Fibroblast of skin of right biceps (primary cell): Measurements from ENCODE around the gene ERFL.

Experiments used
- DNase-seq: peaks from one replicate; pipeline ENCODE4 v3.0.0-alpha.2; 2013

ERFL gene

GRCh38 chr19:41895745-41896580, 32.3 kb downstream of the ERFL start:
- no peak for DNase-seq

GRCh38 chr19:41894350-41894749, 33.9 kb downstream of the ERFL start:
- no peak for DNase-seq

GRCh38 chr19:41893899-41894298, 34.4 kb downstream of the ERFL start:
- DNase-seq = peak; percentile 36

DNA sequence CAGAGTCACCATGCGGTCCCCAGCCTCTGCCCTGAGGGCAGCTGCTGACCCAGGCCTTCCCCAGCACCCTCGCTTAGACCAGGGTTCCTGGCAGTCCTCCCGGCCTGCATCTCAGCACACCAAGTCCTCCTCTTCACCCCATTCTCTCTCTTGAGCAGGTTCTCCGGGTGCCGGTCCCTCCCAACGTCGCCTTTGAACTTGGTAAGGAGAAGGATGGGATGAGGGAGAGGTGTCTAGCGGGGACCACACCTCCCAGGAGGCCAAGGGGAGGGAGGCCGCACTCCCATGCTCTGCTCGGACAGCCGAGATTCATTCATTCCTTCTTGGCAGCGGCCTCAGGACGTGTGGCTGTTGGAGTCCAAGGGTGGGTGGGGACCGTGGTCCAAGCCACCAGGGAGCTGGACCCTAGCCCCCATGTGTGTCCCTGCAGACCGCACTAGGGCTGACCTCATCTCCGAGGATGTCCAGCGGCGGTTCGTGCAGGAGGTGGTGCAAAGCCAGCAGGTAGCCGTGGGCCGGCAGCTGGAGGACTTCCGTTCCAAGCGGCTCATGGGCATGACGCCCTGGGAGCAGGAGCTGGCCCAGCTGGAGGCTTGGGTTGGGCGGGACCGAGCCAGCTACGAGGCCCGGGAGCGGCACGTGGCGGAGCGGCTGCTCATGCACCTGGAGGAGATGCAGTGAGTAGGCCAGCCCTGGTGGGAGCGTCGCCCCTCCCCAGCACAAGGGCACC, 35.9 kb downstream of the ERFL start:
- DNase-seq = no peak

DNA sequence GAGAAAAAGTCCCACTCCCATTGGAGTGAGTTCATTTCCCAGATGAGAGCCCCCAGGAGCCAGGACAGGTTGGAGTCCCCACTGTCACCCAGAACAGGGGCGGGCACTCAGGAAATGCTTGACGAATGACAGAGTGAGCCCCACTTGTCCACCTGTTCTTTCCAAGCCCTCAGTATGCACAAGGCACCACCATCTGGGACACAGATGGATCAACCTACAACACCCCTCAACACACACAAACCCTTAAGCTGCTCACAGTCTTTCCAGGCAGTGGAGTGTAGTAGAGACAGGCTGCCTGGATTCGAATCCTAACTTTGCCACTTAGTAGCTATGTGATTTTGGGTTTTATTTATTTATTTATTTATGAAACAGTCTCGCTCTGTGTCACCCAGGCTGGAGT, 37.3 kb downstream of the ERFL start:
- no peak for DNase-seq

- DNase-seq = no peak
These were observed 38.4 kb downstream of the ERFL start for GRCh38 chr19:41889896-41890295.

- DNase-seq = no peak
These were observed 39.3 kb downstream of the ERFL start for GRCh38 chr19:41888926-41889325.

DNA sequence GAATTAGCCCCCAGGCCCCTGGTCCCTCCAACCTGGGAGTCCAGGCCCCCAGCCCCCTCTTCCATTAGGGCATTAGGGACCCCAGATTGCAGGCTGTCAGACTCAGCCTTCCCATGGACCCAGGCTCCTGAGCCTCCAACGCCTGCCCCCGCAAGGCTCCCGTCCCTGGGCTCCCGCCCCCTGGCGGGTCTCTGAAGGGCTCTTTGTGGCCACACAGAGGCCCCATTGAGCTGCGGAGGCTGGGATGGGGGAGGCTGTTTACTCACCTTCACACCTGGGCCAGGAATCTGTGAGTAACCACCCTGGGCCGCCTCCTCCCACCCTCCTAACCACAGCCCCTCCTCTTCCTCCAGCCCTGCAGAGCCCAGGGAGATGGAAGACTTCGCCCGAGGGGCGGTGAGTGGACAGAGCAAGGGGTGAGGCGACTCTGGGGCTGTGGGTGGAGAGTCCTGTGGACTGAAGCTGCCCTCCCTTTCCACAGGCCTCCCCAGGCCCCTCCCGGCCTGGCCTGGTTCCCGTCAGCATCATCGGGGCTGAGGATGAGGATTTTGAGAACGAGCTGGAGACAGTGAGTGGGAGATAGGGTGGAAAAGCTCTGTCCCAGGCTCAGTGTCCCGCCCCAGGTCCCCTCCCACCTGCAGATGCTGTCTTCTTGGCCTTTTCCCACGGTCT, 40.4 kb downstream of the ERFL start:
- DNase-seq = peak; percentile 44

DNA sequence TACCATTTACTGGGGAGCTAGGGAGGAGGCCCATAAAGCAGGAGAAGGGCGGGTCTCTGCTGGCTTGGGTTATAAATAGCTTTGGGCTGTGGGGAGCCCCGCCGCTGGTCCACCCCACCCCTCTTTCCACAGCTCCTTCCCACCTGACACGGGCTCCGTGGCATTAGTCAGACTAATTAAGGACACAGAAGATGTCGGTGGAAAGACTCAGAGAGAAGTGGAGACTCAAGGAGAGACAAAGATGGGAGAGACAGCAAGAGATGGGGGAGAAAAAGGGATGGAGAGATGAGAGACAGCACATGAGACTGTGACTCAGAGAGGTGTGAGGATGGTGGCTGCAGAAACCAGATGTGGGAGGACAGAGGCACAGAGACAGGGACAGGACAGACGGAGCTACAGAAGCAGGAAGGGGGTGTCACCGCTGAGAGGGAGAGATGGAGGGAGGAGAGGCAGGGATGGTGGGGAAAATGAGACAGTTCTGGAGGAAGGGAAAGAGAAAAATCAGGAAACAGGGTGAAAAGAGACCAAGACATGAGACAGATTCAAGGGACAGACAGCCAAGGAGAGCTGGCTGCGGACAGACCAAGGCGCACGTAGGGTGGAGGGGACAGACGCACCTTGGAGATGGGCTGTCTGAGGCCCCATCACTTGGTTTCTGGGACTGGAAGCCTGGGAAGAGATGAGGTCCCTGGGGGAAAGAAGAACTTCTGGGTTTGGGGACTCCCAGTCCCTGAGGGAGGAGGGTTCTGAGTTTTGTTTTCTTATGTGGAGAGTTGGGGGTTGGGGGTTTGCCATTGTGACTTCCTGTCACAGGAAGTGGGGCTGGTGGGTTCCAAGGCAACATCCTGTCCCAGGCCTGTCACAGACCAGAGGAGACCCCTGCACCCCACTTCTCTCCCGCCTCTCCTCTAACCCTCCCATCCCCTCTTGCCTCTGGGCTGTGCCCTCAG, 41.2 kb downstream of the ERFL start:
- no peak for DNase-seq

- peak; percentile 97 for DNase-seq
These were observed 44.2 kb downstream of the ERFL start for GRCh38 chr19:41883821-41884733.

GRCh38 chr19:41883463-41883820, 44.8 kb downstream of the ERFL start:
- DNase-seq = no peak

DNA sequence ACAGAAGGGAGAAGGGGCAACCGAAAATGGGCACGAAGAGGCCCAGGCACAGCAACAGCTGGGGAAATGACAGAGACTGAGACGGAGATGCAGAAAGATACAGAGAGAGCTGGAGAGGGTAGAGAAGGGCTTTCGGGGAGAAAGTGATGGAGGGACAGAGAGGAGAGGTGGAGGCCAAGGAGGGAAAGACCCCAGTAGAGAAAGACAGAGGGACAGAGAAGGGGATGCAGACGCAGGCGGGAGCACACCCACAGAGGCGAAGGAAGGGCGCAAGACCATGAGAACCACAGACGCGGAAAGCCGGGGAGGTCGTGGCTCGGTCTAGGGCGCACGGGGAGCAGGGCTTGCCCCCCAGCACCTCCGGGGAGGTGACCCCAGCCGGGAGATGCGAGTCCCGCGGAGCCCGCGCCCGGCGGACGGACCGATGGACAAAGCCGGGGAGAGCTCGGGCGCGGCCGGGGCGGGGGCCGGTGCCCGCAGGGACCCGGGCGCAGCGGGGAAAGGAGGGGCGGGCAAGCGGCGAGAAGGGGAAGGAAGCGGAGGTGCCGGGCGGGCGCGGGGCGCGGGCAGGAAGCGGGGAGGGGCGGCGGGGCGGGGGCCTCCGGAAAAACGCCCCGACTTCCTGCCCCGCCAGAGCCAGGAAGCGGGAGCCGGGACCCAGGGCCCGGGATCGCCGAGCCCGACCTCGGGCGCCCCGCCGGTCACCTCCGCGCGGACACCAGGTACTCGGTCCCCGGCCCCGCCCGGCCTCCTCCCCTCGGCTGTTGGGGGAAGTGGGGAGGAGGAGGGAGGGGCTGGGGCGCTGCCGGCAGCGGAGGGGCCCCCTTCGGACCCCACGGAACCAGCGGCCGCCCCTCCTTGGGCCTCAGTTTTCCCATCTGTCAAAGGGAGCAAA, 45.4 kb downstream of the ERFL start, which contains the start of gene ARHGEF1:
TSS of gene ARHGEF1 (plus strand) at position 617 of the 895 bp plus-strand sequence. CDS start 4,899 bp downstream, outside the sequence.
- peak; percentile 49 for DNase-seq

GRCh38 chr19:41880329-41880708, 47.9 kb downstream of the ERFL start:
- DNase-seq = no peak

- DNase-seq = no peak
These were observed 48.5 kb downstream of the ERFL start for GRCh38 chr19:41879670-41880328.

DNA sequence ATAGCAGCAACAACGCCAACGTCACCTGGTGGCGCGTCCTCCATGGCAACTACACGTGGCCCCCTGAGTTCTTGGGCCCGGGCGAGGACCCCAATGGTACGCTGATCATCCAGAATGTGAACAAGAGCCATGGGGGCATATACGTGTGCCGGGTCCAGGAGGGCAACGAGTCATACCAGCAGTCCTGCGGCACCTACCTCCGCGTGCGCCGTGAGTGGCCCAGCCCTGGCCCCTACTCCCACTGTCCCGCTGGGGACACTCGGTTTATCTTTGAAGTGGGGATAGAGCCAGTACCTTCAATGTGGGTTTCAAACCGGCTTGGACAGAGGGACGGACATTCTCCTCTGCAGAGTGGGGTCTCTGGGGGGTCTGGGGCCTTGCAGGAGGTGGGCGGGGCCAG, 49.2 kb downstream of the ERFL start:
- DNase-seq = no peak

DNA sequence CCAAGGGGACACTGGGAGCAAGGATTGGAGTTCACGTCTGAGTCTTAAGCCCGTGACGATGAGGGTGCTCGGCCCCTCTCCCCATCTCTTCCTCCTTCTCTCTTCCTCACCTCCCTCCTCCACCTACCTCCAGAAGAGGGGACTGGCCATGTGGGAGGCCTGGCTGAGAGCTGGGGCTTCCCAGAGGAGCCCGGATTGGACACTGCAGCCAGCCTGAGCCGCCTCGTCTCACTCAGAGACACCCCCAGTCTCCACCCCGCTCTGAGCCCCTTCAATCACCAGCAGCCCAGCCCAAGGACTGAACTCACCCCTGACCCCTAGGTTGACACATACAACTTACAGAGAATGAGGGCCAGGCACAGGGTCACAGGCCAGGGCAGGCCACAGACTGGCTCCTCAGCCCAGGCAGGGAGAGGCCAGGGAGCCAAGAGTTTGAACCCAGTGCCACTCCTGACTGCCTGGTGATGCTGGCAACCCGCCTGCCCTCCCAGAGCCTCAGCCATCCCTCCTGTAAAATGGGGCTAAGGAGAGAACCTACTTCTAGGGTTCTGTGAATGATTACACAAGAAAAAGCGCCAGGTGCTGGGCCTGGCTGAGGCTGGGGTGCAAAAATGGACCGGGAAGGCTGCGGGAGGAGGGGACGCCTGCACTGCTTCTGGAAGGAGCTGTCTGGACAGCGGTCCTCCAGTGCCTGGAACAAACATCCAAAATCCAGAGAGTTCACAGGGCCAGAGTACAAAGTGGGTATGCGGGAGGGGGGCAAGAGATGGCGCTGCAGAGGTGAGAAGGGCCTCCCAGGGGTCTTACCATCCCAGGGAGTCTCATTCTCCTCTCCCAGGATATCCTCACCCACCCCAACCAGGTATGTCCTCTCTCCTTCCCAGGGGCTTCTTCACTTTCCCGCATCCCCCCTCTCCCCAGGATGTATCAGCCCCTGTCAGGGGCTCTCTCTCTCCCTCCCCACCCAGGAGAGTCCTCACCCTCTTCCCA, 50.0 kb downstream of the ERFL start:
- no peak for DNase-seq

GRCh38 chr19:41876847-41877832, 51.1 kb downstream of the ERFL start, which contains the start of gene CD79A:
Gene CD79A (plus strand): TSS chr19:41877279. CDS start chr19:41877305, 26 bp downstream.
- no peak for DNase-seq
